ENCODE results near the gene PLEKHM2.

DNA sequence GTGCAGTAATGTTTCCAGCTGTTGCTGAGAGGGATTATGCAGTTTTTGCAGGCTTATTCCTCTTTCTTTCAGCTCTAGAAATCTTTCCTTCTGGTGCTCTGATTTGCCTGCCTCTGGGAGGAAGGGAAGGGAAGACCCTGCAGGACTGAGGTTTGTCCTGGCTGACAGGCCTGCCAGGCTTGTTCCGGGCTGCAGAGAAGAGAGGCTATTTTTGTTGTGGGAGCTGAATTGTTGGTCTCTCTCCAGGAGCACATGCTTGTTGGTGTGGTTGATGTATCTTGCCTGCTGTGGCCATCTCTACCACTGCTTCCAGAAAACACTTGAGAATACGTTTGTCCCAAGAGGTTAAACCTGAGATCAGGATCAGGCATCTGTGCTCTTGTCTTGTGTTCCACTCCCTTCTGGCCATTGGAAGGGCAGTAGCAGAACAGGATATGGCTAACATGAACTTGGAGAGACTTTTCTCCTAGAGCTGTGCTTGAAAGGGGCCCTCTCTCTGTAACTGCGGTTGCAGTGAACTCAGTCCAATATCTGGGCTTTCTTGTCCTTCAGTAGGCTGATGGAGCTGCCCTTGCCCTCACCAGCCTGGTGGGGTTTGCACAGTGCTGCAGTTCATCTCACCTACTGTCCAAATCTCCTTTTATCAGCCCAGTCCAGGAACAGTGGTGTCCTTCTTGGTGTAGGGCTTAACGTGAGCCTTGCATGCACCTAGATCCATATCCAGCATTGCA, 30.5 kb downstream of the PLEKHM2 start:
- TF ChIP-seq, protein P1, sequence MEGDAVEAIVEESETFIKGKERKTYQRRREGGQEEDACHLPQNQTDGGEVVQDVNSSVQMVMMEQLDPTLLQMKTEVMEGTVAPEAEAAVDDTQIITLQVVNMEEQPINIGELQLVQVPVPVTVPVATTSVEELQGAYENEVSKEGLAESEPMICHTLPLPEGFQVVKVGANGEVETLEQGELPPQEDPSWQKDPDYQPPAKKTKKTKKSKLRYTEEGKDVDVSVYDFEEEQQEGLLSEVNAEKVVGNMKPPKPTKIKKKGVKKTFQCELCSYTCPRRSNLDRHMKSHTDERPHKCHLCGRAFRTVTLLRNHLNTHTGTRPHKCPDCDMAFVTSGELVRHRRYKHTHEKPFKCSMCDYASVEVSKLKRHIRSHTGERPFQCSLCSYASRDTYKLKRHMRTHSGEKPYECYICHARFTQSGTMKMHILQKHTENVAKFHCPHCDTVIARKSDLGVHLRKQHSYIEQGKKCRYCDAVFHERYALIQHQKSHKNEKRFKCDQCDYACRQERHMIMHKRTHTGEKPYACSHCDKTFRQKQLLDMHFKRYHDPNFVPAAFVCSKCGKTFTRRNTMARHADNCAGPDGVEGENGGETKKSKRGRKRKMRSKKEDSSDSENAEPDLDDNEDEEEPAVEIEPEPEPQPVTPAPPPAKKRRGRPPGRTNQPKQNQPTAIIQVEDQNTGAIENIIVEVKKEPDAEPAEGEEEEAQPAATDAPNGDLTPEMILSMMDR (IDR thresholded peaks at IDR 0.05; ENCODE audit: low read depth, low read length, poor library complexity, severe bottlenecking): no peak
- no peak for TF ChIP-seq EZH2phosphoT487 (IDR thresholded peaks at IDR 0.05; ENCODE audit: borderline replicate concordance, low read length)

All from DOHH2 (cell line).